Stomach (tissue), 9 donors: ENCODE measurements around the gene HORMAD2. TPM values are rescaled to one million over a fixed set of nuclear protein-coding genes. Genes with fewer than 3 reads are reported as not detected.

Experiments used
- DNase-seq, 2 donors: peaks; one replicate each; pipeline versions ENCODE4 v3.0.0 to v3.0.0-alpha.2; 2013 to 2019
- H3K27ac ChIP-seq, 5 donors: fragments of 200-600 bp in 4 of 5; sonication (generic) in 4 of 5; one replicate each; pipeline ENCODE4 v1.5.1; 2013 to 2019; ENCODE audit warnings: mild to moderate bottlenecking in 1 of 5, moderate library complexity in 1 of 5
- H3K27me3 ChIP-seq, 3 donors: fragments of 200-600 bp; sonication (generic); one replicate each; pipeline ENCODE4 v1.5.1; 2017 to 2019; ENCODE audit warnings: mixed run types in 1 of 3
- H3K36me3 ChIP-seq, 4 donors: fragments of 200-600 bp; sonication (generic); 1 replicate in 3 of 4; 2 replicates in 1 of 4; pipeline ENCODE4 v1.5.1; 2016 to 2019
- H3K4me1 ChIP-seq, 4 donors: fragments of 200-600 bp; sonication (generic); one replicate each; pipeline ENCODE4 v1.5.1; 2016 to 2019
- H3K4me3 ChIP-seq, 4 donors: fragments of 200-600 bp; sonication (generic) in 3 of 4; one replicate each; pipeline ENCODE4 v1.5.1; 2016 to 2019; ENCODE audit warnings: mild to moderate bottlenecking in 1 of 4
- H3K9me3 ChIP-seq, 4 donors: fragments of 200-600 bp; sonication (generic); one replicate each; pipeline ENCODE4 v1.5.1; 2016 to 2019
- CTCF ChIP-seq, 7 experiments: fragments of 450-650 bp in 4 of 7; fragments of 200-600 bp in 3 of 7; sonication (generic) in 3 of 7; IDR thresholded peaks; one replicate each; pipeline ENCODE4 v1.5.1; 2016 to 2019; ENCODE audit warnings: antibody characterized with exemption in 7 of 7, control low read depth in 2 of 7, mild to moderate bottlenecking in 1 of 7
- EP300 ChIP-seq: sonication (generic); formaldehyde crosslinking; IDR thresholded peaks from one replicate; pipeline ENCODE4 v1.6.1; 2017; ENCODE audit warnings: antibody characterized with exemption
- POLR2A ChIP-seq, 4 donors: fragments of 450-650 bp; IDR thresholded peaks; one replicate each; pipeline ENCODE4 v1.6.1; 2016; ENCODE audit warnings: antibody characterized with exemption in 4 of 4, control low read depth in 2 of 4, mild to moderate bottlenecking in 1 of 4, moderate library complexity in 1 of 4
- POLR2AphosphoS5 ChIP-seq, 3 donors: sonication (generic); formaldehyde crosslinking; IDR thresholded peaks; one replicate each; pipeline ENCODE4 v1.6.1; 2016; ENCODE audit warnings: antibody characterized with exemption in 3 of 3
- WGBS, 5 donors: extraction: QIAGEN DNeasy Blood & Tissue Kit in 3 of 5; methylation state at CpG; one replicate each; pipeline versions ENCODE4 v1.1.5 to v1.1.7; 2013 to 2018; 5-methylcytosine and 5-hydroxymethylcytosine counted together
- intact Hi-C: fragments of 100-400 bp; cut with DNase I; formaldehyde crosslinking; loops from one replicate; pipeline ENCODE4 v1.15.1; 2023; ENCODE audit warnings: low total_unique reads
- polyA plus RNA-seq, 3 donors: library from polyadenylated mRNA; stranded (reverse); fragments of 200-250 nt; gene quantifications; one replicate each; pipeline ENCODE4 v1.2.3, GENCODE V29; 2013
- total RNA-seq, 5 donors: library from RNA; depleted of rRNA; stranded (reverse); fragments of >200 nt; gene quantifications; one replicate each; pipeline versions ENCODE4 v1.1.0 to v1.2.3, GENCODE V29; 2014 to 2016
- donor health status: healthy with polysubstance abuse.
- donor health status: Bipolar disorder and iron deficiency.
- donor health status: healthy.

The HORMAD2 gene
- total and polyA plus RNA-seq, 8 donors, result not detected

GRCh38 chr22:30150212-30150611 lies 69.9 kb downstream of the HORMAD2 start:
- TF ChIP-seq POLR2A (IDR thresholded peaks at IDR 0.05) (no peak), POLR2AphosphoS5 (IDR thresholded peaks at IDR 0.05) (no peak), EP300 (no peak), CTCF (IDR thresholded peaks at IDR 0.05) (no peak)
- peaks cover 0 to 4% (median 0%) of the 10 kb centered on the region in 4 donors for H3K9me3 ChIP-seq
- intact Hi-C loops, result no loop called here
- H3K36me3 ChIP-seq, result no peaks in the 10 kb centered on the region
- DNase-seq, result no peak
- no peaks in the 10 kb centered on the region for H3K4me1 ChIP-seq
- no peak overlapping the region for H3K27ac ChIP-seq
- whole genome bisulfite sequencing, 5 donors, result 67 to 100% (median 85%) methylated on average over 1 of the region's 1 CpG
- no peak overlapping the region for H3K4me3 ChIP-seq
- no peaks in the 10 kb centered on the region for H3K27me3 ChIP-seq

GRCh38 chr22:30158277-30158676 lies 78.0 kb downstream of the HORMAD2 start:
- Histone ChIP-seq H3K27ac (no peak overlapping the region), H3K4me1 (peaks cover 0 to 9% (median 0%) of the 10 kb centered on the region in 4 donors), H3K36me3 (no peaks in the 10 kb centered on the region), H3K27me3 (no peaks in the 10 kb centered on the region), H3K9me3 (no peaks in the 10 kb centered on the region), H3K4me3 (no peak overlapping the region)
- TF ChIP-seq POLR2A (IDR thresholded peaks at IDR 0.05), result no peak
- TF ChIP-seq EP300, result no peak
- TF ChIP-seq CTCF (IDR thresholded peaks at IDR 0.05), result no peak
- TF ChIP-seq POLR2AphosphoS5 (IDR thresholded peaks at IDR 0.05), result no peak
- DNase-seq, result no peak
- 50 to 85% (median 71%) methylated on average over 1 of the region's 1 CpG for WGBS, 5 donors
- intact Hi-C loops, result no loop called here

- WGBS, 5 donors, result 88 to 90% (median 90%) methylated on average over 11 of the region's 11 CpGs
- H3K36me3 ChIP-seq, result no peaks in the 10 kb centered on the region
- no peaks in the 10 kb centered on the region for H3K9me3 ChIP-seq
- no peak for TF ChIP-seq POLR2AphosphoS5 (IDR thresholded peaks at IDR 0.05)
- TF ChIP-seq CTCF (IDR thresholded peaks at IDR 0.05), result no peak
- no peak for TF ChIP-seq EP300
- TF ChIP-seq POLR2A (IDR thresholded peaks at IDR 0.05), result no peak
- intact Hi-C loops, result no loop called here
- DNase-seq, result no peak
- no peaks in the 10 kb centered on the region for H3K27me3 ChIP-seq
- H3K27ac ChIP-seq, result no peak overlapping the region
- peaks cover 0 to 9% (median 0%) of the 10 kb centered on the region in 4 donors for H3K4me1 ChIP-seq
- no peak overlapping the region for H3K4me3 ChIP-seq
Observed at GRCh38 chr22:30158744-30159500, 78.7 kb downstream of the HORMAD2 start.

GRCh38 chr22:30159561-30160353 lies 79.5 kb downstream of the HORMAD2 start:
- Histone ChIP-seq H3K27me3 (no peaks in the 10 kb centered on the region), H3K9me3 (no peaks in the 10 kb centered on the region), H3K36me3 (no peaks in the 10 kb centered on the region), H3K4me1 (peaks cover 0 to 9% (median 0%) of the 10 kb centered on the region in 4 donors), H3K27ac (no peak overlapping the region), H3K4me3 (no peak overlapping the region)
- DNase-seq, result peak in 1 of 2 donors; percentile 78
- intact Hi-C loops, result no loop called here
- 48 to 62% (median 53%) methylated on average over 2 of the region's 2 CpGs for WGBS, 5 donors
- TF ChIP-seq CTCF (IDR thresholded peaks at IDR 0.05) (no peak), EP300 (no peak), POLR2AphosphoS5 (IDR thresholded peaks at IDR 0.05) (no peak), POLR2A (IDR thresholded peaks at IDR 0.05) (no peak)
